ENCODE measurements around the gene ZP3. TPM values are rescaled to one million over a fixed set of nuclear protein-coding genes. Genes with fewer than 3 reads are reported as not detected.
"Not testable (repeated sequence)": the region's sequence is repeated elsewhere in the genome, so short reads cannot be mapped to it uniquely, and the experiment has no call there.

The ZP3 gene
- total and polyA plus RNA-seq, 5 donors, result 0.50 to 2.5 (median 1.6) TPM; not detected in 1

DNA sequence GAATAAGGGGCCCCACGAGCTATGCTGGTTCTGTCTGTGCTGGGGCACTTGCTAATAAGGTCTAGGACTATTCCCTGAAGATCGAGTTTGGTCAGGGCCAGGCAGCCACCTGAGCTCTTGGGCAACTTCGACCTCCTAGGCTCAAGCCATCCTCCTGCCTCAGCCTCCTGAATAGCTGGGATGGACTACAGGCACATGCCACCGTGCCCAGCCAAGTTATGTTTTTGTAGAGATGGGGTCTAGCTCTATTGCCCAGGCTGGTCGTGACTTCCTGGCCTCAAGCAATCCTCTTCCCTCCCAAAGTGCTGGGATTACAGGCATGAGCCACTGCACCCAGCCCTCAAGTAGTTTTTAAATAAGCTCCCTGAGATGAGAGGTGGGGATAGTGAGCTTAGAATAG is 2.9 kb downstream of the ZP3 start:
- H3K27ac ChIP-seq (ENCODE audit: low read length), result no peak overlapping the region
- 90% methylated on average over 5 of the region's 5 CpGs for WGBS
- no peaks in the 10 kb centered on the region for H3K9me3 ChIP-seq (ENCODE audit: control insufficient read depth, low read length)
- DNase-seq, result no peak
- H3K27me3 ChIP-seq (ENCODE audit: control insufficient read depth, insufficient read depth), result no peaks in the 10 kb centered on the region
- intact Hi-C loops (cut with DNase I), result no loop called here
- H3K4me3 ChIP-seq (ENCODE audit: low read length), result no peak overlapping the region
- no peaks in the 10 kb centered on the region for H3K4me1 ChIP-seq (ENCODE audit: control insufficient read depth, insufficient read depth, low read length)
- ATAC-seq, result no peak

DNA sequence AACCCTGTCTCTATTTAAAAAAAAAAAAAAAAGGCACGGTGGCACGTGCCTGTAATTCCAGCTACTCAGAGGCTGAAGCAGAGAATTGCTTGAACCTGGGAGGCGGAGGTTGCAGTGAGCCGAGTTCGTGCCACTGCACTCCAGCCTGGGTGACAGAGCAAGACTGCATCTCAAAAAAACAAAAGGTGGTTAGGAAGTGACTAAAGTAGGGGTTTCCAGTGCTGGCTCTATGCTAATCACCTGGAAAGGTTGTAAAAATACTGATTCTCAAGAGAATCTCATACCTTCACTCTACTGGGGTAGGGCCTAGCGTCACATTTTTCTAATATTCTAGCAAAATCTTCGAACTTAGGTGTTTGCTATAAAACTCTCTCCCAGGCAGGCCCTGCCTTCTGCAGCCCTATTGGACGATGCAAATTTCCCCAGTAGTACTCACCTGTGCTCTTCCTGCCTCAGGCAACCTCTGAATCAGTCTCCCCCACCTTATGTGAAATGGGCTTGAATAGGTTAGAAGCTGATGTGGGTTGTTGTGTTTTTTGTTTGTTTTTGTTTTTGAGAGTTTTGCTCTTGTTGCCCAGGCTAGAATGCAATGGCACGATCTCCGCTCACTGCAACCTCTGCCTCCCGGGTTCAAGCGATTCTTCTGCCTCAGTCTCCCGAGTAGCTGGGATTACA is 3.5 kb downstream of the ZP3 start:
- H3K27ac ChIP-seq (ENCODE audit: low read length), result no peak overlapping the region
- H3K4me3 ChIP-seq (ENCODE audit: low read length), result no peak overlapping the region
- no peaks in the 10 kb centered on the region for H3K4me1 ChIP-seq (ENCODE audit: control insufficient read depth, insufficient read depth, low read length)
- H3K27me3 ChIP-seq (ENCODE audit: control insufficient read depth, insufficient read depth), result no peaks in the 10 kb centered on the region
- intact Hi-C loops (cut with DNase I), result no loop called here
- DNase-seq, result no peak
- no peaks in the 10 kb centered on the region for H3K9me3 ChIP-seq (ENCODE audit: control insufficient read depth, low read length)
- ATAC-seq, result no peak
- WGBS, result 90% methylated on average over 13 of the region's 13 CpGs

DNA sequence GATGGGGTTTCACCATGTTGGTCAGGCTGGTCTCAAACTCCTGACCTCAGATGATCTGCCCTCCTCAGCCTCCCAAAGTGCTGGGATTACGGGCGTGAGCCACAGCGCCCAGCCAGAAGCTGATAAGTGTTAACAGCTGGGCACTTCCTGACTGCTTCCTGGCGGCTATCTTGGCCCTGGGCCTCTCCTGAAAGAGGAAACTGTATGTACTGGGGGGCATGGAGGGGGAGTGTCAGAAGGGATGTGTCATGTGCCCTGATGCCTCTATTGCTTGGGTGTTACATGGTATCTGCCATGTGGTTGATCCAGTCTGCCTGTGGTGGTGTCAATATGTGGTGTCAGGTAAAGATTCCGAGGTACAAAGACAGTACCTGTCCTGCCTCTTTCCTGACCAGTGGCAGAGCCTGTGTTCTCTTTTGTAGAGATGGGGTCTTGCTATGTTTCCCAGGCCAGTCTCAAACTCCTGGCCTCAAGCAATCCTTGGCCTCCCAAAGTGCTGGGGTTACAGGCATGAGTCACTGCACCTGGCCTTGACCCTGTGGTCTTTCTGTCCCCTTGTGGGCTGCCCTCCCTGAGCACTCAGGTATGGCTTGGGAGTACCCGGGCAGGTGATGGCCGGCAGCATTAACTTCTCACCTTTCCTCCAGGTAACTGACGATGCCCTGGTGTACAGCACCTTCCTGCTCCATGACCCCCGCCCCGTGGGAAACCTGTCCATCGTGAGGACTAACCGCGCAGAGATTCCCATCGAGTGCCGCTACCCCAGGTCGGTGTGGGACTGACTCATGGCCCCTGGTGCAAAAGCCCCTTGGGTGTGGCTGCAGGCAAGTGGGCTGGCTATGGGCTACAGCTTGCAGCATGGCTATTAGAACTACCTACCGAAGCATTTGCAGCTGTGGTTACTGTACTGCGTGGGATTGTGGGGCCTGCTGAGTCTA is 4.4 kb downstream of the ZP3 start:
- 77% methylated on average over 18 of the region's 18 CpGs for WGBS
- no peak overlapping the region for H3K4me3 ChIP-seq (ENCODE audit: low read length)
- no peaks in the 10 kb centered on the region for H3K9me3 ChIP-seq (ENCODE audit: control insufficient read depth, low read length)
- intact Hi-C loops (cut with DNase I), result no loop called here
- ATAC-seq, result peak; percentile 25 to 45
- H3K27ac ChIP-seq (ENCODE audit: low read length), result no peak overlapping the region
- no peaks in the 10 kb centered on the region for H3K4me1 ChIP-seq (ENCODE audit: control insufficient read depth, insufficient read depth, low read length)
- DNase-seq, result no peak
- no peaks in the 10 kb centered on the region for H3K27me3 ChIP-seq (ENCODE audit: control insufficient read depth, insufficient read depth)

DNA sequence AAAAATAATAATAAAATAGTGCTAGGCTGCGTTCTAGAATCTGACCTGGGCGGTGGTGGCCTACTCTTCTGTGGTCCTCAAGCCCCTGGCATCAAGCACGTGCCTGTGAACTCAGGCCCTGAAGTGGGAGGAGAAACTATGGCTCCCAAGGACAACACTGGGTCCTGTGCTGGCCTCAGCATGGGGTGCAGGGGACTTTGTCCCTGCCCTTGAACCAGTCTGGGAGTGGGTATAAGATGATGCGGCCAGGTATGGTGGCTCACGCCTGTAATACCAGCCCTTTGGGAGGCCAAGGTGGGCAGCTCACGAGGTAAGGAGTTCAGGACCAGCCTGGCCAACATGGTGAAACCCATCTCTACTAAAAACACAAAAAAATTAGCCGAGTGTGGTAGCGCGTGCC is 5.5 kb downstream of the ZP3 start:
- H3K9me3 ChIP-seq (ENCODE audit: control insufficient read depth, low read length), result no peaks in the 10 kb centered on the region
- H3K27me3 ChIP-seq (ENCODE audit: control insufficient read depth, insufficient read depth), result no peaks in the 10 kb centered on the region
- no peaks in the 10 kb centered on the region for H3K4me1 ChIP-seq (ENCODE audit: control insufficient read depth, insufficient read depth, low read length)
- 95% methylated on average over 9 of the region's 9 CpGs for WGBS
- intact Hi-C loops (cut with DNase I), result no loop called here
- no peak for DNase-seq
- no peak overlapping the region for H3K27ac ChIP-seq (ENCODE audit: low read length)
- ATAC-seq, result no peak
- H3K4me3 ChIP-seq (ENCODE audit: low read length), result no peak overlapping the region

DNA sequence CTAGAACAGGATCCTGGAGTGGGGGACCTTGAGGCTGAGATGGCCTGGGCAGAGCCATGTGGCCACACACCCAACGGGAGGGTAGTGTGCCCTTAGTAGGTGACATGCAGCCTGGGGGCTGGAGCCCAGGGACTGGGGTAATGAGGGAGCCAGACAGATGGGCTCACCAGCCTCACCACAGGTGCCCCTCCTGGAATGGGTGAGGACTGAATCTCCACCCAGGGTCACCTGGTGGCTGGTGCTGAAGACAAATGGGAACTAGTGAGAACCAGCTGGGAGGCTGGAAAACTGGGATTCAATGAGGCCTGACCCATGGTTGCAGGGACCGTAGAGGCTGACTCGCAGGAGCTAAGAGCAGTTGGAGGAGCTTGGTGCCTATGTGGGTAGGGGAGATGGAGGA is 6.1 kb downstream of the ZP3 start:
- H3K27me3 ChIP-seq (ENCODE audit: control insufficient read depth, insufficient read depth), result no peaks in the 10 kb centered on the region
- no peaks in the 10 kb centered on the region for H3K9me3 ChIP-seq (ENCODE audit: control insufficient read depth, low read length)
- no peak overlapping the region for H3K27ac ChIP-seq (ENCODE audit: low read length)
- ATAC-seq (no peak), DNase-seq (no peak)
- H3K4me3 ChIP-seq (ENCODE audit: low read length), result no peak overlapping the region
- intact Hi-C loops (cut with DNase I), result no loop called here
- WGBS, result 96% methylated on average over 3 of the region's 3 CpGs
- no peaks in the 10 kb centered on the region for H3K4me1 ChIP-seq (ENCODE audit: control insufficient read depth, insufficient read depth, low read length)

DNA sequence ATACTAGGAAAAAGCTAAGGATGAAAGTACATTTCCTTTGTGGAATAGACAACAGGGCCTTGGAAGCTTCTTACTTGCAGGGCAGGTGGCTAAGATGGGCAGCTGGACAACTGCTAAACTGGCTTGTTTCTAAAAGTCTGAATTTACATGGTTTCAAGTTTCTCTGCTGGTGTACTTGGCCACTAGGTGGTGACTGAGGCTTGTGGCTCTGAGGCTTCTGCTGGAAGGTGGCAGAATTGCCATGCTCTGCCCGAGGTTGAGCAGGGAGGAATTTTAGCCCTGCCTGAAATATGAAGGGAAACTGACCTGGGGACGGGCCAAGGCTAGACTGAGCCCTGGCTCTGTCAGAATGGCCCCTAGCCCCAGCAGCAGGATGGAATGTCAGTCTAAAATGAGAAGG is 13.1 kb downstream of the ZP3 start:
- H3K27me3 ChIP-seq (ENCODE audit: control insufficient read depth, insufficient read depth); H3K27ac ChIP-seq (ENCODE audit: low read length); H3K4me1 ChIP-seq (ENCODE audit: control insufficient read depth, insufficient read depth, low read length); intact Hi-C loops (cut with DNase I); H3K4me3 ChIP-seq (ENCODE audit: low read length); H3K9me3 ChIP-seq (ENCODE audit: control insufficient read depth, low read length): not testable (repeated sequence)
- ATAC-seq (peak; percentile 68 to 80), DNase-seq (peak in 2 of 3 donors; percentile 72 to 74)
- WGBS, result 19% methylated on average over 2 of the region's 2 CpGs

DNA sequence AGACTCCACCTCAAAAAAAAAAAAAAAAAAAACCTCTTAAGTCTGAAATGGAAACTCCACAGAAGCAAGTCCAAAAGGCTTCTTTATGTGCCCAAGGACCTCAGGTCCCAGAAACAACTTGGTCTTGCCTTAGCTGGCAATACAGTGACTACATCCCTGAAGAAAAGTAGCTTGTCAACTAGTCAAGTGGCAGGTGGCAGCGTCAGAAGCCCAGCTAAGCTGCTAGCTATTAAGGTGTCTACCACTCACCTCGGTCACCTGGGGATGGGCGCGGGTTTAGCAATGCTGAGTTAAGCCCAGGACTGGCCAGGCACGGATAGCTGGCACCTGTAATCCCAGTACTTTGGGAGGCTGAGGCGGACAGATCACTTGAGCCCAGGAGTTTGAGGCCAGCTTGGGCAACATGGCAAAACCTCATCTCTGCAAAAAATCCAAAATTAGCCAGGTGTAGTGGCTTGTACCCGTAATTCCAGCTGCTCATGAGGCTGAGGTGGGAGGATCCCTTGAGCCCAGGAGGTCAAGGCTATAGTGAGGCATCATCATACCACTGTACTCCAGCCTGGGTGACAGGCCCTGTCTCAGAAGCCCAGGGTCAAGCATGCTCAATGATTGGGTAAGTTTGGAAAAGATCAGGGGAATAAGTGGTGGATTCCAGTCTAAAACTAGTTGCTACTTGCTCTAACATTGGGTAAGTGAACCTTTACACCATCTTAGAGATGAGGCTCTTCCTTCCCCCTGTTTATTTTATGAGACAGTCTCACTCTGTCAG is 14.6 kb downstream of the ZP3 start:
- H3K4me3 ChIP-seq (ENCODE audit: low read length); DNase-seq; H3K27me3 ChIP-seq (ENCODE audit: control insufficient read depth, insufficient read depth); intact Hi-C loops (cut with DNase I); H3K9me3 ChIP-seq (ENCODE audit: control insufficient read depth, low read length); H3K27ac ChIP-seq (ENCODE audit: low read length); H3K4me1 ChIP-seq (ENCODE audit: control insufficient read depth, insufficient read depth, low read length): not testable (repeated sequence)
- ATAC-seq, result peak in 1 of 2 donors; percentile 24
- 92% methylated on average over 4 of the region's 7 CpGs for WGBS

DNA sequence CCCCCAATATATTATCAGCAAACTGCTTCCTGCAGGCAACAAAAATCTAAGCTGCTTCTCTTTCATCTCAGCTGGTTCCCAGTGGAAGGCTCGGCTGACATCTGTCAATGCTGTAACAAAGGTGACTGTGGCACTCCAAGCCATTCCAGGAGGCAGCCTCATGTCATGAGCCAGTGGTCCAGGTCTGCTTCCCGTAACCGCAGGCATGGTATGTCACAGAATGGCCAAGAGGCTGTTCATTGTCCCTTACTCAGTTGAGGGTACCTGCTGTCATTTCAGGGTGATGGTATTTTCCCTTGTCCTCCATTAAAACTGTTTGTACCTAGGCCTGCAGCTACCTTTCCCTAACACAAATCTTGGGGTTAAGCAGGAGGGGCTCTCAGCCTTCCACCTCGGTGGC is 15.7 kb downstream of the ZP3 start:
- WGBS, result 85% methylated on average over 4 of the region's 4 CpGs
- H3K4me1 ChIP-seq (ENCODE audit: control insufficient read depth, insufficient read depth, low read length); H3K27ac ChIP-seq (ENCODE audit: low read length); H3K27me3 ChIP-seq (ENCODE audit: control insufficient read depth, insufficient read depth); ATAC-seq; H3K4me3 ChIP-seq (ENCODE audit: low read length); intact Hi-C loops (cut with DNase I); H3K9me3 ChIP-seq (ENCODE audit: control insufficient read depth, low read length); DNase-seq: not testable (repeated sequence)

DNA sequence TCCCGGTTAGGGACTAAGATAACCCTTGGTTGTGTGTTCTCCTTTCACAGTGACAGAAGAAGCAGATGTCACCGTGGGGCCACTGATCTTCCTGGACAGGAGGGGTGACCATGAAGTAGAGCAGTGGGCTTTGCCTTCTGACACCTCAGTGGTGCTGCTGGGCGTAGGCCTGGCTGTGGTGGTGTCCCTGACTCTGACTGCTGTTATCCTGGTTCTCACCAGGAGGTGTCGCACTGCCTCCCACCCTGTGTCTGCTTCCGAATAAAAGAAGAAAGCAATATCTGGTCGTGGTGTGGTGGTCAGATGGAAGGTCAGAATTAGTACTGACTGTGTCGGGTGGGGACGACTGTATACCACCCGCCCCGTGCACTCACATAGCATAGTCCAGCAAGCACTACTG is 17.0 kb downstream of the ZP3 start:
- WGBS, result 73% methylated on average over 2 of the region's 10 CpGs
- not testable (repeated sequence) for H3K27ac ChIP-seq (ENCODE audit: low read length)
- peak; percentile 29 to 46 for ATAC-seq

DNA sequence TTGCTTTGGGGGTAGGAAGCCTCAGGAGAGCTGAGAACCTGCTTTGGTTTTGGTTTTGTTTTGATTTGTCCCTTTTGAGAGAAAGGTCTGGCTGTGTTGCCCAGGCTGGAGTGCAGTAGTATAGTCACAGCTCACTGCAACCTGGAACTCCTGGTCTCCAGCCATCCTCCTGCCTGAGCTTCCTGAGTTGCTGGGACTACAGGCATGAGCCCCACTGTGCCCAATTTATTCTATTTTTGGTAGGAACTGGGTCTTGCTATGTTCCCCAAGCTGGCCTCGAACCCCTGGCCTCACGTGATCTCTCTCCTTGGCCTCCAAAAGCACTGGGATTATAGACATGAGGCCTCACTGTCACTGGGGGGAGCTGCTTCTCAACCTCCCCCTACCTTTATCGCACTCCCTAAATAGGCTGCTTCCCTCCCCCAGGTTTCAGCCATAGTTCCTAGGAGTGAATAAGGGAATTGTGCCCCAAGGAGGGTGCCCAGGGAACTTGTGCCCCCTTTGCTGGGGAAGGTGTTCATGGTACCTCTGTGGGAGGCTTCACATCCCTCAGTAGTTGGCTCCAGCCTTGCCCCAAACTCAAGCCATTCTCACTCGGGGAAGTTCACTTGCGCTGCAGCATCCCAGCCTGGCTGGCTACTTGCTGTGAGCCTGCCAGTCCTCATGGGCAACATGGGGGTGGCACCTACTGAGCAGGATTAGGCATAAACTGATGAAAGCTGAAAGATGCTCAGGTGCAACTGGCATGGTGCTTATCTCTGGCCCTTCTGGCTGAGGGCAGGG is 18.1 kb downstream of the ZP3 start:
- H3K4me1 ChIP-seq (ENCODE audit: control insufficient read depth, insufficient read depth, low read length); H3K4me3 ChIP-seq (ENCODE audit: low read length); H3K27ac ChIP-seq (ENCODE audit: low read length); H3K27me3 ChIP-seq (ENCODE audit: control insufficient read depth, insufficient read depth); intact Hi-C loops (cut with DNase I); H3K9me3 ChIP-seq (ENCODE audit: control insufficient read depth, low read length); ATAC-seq; DNase-seq: not testable (repeated sequence)
- 91% methylated on average over 5 of the region's 5 CpGs for WGBS

More for the DNA sequence above, 17.0 kb downstream of the ZP3 start:
- H3K27me3 ChIP-seq (ENCODE audit: control insufficient read depth, insufficient read depth); intact Hi-C loops (cut with DNase I); DNase-seq; H3K4me3 ChIP-seq (ENCODE audit: low read length); H3K9me3 ChIP-seq (ENCODE audit: control insufficient read depth, low read length); H3K4me1 ChIP-seq (ENCODE audit: control insufficient read depth, insufficient read depth, low read length): not testable (repeated sequence)

Measured in right cardiac atrium (tissue), 5 donors.